HG03354 (cell line): Measurements from ENCODE around the gene ENOPH1.

Experiments used
- ATAC-seq: cut with Tn5 transposase; IDR thresholded peaks from one replicate; pipeline ENCODE4 v1.9.1; 2021; ENCODE audit warnings: mild to moderate bottlenecking; ENCODE audit not compliant: unreplicated experiment, poor library complexity, severe bottlenecking

ENOPH1 gene

DNA sequence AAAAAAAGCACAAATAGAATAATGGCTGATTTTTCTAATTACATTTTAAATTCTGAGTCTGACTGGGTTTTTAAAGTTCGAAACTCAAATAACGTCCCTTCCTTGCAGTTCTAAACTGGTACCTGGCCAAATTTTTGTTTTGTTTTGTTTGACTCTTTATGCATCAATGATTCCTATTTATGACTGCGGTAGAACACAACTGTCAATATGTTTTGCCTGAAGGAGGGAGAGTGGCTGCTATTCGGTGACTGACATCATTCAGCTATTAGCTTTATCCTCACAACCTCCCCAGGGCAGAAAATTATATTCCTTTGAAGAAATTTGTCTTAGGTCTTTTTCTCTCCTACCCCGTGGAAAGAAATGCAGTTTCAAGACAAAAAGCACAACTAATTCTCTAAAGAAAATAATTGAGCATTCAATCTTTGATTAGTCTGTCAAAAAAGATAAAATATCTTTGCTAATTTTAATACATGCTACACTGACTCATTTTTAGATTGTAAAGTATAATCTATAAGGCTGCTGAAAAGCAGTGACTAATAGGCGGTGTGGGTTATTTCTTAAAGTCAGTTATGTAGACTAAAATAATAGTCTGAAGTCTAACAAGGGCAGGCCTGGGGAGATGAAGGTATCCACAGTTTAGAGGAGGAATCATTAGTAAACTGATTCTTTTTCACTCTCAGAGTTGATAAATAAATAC is 69.5 kb downstream of the ENOPH1 start:
- ATAC-seq: no peak

DNA sequence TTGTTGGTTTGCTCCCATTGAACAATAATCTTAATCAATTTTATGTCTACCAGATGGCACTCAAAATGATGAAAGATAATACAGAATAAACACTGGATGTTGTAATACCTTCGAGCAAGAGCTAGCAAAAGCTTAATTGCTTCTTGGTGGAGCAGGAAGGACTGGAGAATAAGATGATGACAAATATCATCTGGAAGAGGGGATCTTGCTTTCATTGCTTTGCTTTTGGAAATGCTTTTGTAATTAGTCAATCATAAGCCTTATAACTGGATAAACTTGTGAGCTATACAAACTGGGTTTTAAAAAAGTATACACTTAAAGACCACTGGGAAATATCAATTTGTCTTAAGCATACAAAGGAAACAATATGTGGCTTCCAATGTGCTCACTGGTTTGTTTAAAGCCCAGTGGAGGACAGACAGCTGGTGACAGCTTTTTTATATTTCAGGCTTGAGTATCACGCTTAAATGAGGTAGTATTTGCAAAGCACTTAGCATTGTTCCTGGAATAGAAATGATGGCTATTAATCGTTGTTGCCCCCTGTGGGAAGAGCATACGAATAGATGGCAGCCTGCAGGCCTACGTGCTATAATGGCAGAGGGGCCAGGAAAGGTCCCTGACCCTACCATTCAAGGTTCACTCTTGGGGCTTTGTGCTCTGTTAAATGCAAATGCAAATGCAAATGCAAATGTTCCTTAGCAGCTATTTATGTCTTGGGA is 70.2 kb downstream of the ENOPH1 start:
- no peak for ATAC-seq

- no peak for ATAC-seq
Measured at GRCh38 chr4:82501154-82501442, 70.7 kb downstream of the ENOPH1 start.

- no peak for ATAC-seq
Measured at GRCh38 chr4:82508011-82508410, 77.6 kb downstream of the ENOPH1 start.

- no peak for ATAC-seq
Measured at GRCh38 chr4:82508806-82509428, 78.5 kb downstream of the ENOPH1 start.

GRCh38 chr4:82510216-82510615 is 79.8 kb downstream of the ENOPH1 start:
- no peak for ATAC-seq
